GM19025 (cell line): ENCODE results near the gene FGFBP2.

ENCODE experiments used
- ATAC-seq: cut with Tn5 transposase; IDR thresholded peaks from one replicate; pipeline ENCODE4 v1.9.1; 2021; ENCODE audit warnings: mild to moderate bottlenecking, low read depth, moderate library complexity; ENCODE audit not compliant: unreplicated experiment

FGFBP2 gene

GRCh38 chr4:15963001-15963451 is at the start of gene FGFBP2:
TSS of gene FGFBP2 (minus strand) at chr4:15963175. CDS start at chr4:15963129, 46 bp downstream.
- peak; percentile 47 for ATAC-seq

GRCh38 chr4:16011173-16011572 is 48.2 kb upstream of the FGFBP2 start:
- ATAC-seq, result no peak

- no peak for ATAC-seq
Observed at GRCh38 chr4:16009153-16009552, 46.2 kb upstream of the FGFBP2 start.

- ATAC-seq, result no peak
Observed at GRCh38 chr4:16007471-16008095, 44.6 kb upstream of the FGFBP2 start.

- no peak for ATAC-seq
Observed at GRCh38 chr4:16006771-16007446, 43.9 kb upstream of the FGFBP2 start.

- ATAC-seq, result no peak
Observed at GRCh38 chr4:16005676-16006075, 42.7 kb upstream of the FGFBP2 start.

GRCh38 chr4:16001484-16001858 is 38.5 kb upstream of the FGFBP2 start:
- peak; percentile 89 for ATAC-seq

GRCh38 chr4:16000708-16001483 is 37.9 kb upstream of the FGFBP2 start:
- ATAC-seq, result peak; percentile 22

- ATAC-seq, result no peak
Observed at GRCh38 chr4:15996773-15997172, 33.8 kb upstream of the FGFBP2 start.

GRCh38 chr4:15995826-15996225 is 32.9 kb upstream of the FGFBP2 start:
- ATAC-seq, result no peak

- no peak for ATAC-seq
Observed at GRCh38 chr4:15992167-15992485, 29.2 kb upstream of the FGFBP2 start.

- no peak for ATAC-seq
Observed at GRCh38 chr4:15990570-15991285, 27.8 kb upstream of the FGFBP2 start.

- ATAC-seq, result no peak
Observed at GRCh38 chr4:15989424-15989823, 26.4 kb upstream of the FGFBP2 start.

- ATAC-seq, result no peak
Observed at GRCh38 chr4:15988222-15988621, 25.2 kb upstream of the FGFBP2 start.

- no peak for ATAC-seq
Observed at GRCh38 chr4:15986907-15987306, 23.9 kb upstream of the FGFBP2 start.

- ATAC-seq, result no peak
Observed at GRCh38 chr4:15983610-15984009, 20.6 kb upstream of the FGFBP2 start.

- ATAC-seq, result no peak
Observed at GRCh38 chr4:15982842-15983524, 20.0 kb upstream of the FGFBP2 start.

- no peak for ATAC-seq
Observed at GRCh38 chr4:15976456-15977447, 13.8 kb upstream of the FGFBP2 start.

- ATAC-seq, result no peak
Observed at GRCh38 chr4:15971068-15971801, 8.3 kb upstream of the FGFBP2 start.
